Kidney epithelial cell (primary cell): ENCODE data around the gene GTF2B. TPM values are rescaled to one million over a fixed set of nuclear protein-coding genes. Genes with fewer than 3 reads are reported as not detected.
"Not testable (repeated sequence)": the region's sequence is repeated elsewhere in the genome, so short reads cannot be mapped to it uniquely, and the experiment has no call there.

ENCODE experiments used
- DNase-seq: peaks from one replicate; pipeline ENCODE4 v3.0.0-alpha.2; 2010; ENCODE audit warnings: low read depth
- H3K27me3 ChIP-seq: 2 replicates; pipeline ENCODE4 v1.6.0; 2011; ENCODE audit warnings: low read length; ENCODE audit not compliant: control insufficient read depth, insufficient read depth
- H3K36me3 ChIP-seq: 2 replicates; pipeline ENCODE4 v1.5.1; 2011; ENCODE audit warnings: low read length; ENCODE audit not compliant: control insufficient read depth, insufficient read depth
- H3K4me3 ChIP-seq: 2 replicates; pipeline ENCODE4 v1.5.1; 2011; ENCODE audit warnings: low read depth, mild to moderate bottlenecking, control low read depth, low read length
- CTCF ChIP-seq: IDR thresholded peaks from 2 replicates; pipeline ENCODE4 v1.5.1; 2011; ENCODE audit warnings: mild to moderate bottlenecking, moderate library complexity, low read length, control low read depth, inconsistent platforms; ENCODE audit not compliant: insufficient read depth, poor library complexity, severe bottlenecking
- total RNA-seq: library from RNA; depleted of rRNA; stranded (reverse); fragments of >200 nt; gene quantifications from 2 replicates; pipeline ENCODE4 v1.2.3, GENCODE V29; 2015

The GTF2B gene
- total RNA-seq, 1 donor from 2014 or later, result 36.3 TPM

GRCh38 chr1:88873737-88874349 lies 17.5 kb downstream of the GTF2B start:
- no peak for TF ChIP-seq CTCF
- no peaks in the 10 kb centered on the region for H3K27me3 ChIP-seq
- no peak for DNase-seq
- no peaks in the 10 kb centered on the region for H3K36me3 ChIP-seq
- no peak overlapping the region for H3K4me3 ChIP-seq

- H3K27me3 ChIP-seq, DNase-seq, H3K36me3 ChIP-seq, H3K4me3 ChIP-seq: not testable (repeated sequence)
These were observed 21.7 kb downstream of the GTF2B start for GRCh38 chr1:88869644-88870043.

- no peak for TF ChIP-seq CTCF
- peak; percentile 23 for DNase-seq
- H3K4me3 ChIP-seq, result no peak overlapping the region
These were observed 23.4 kb downstream of the GTF2B start for GRCh38 chr1:88867743-88868521.

GRCh38 chr1:88851303-88852063 lies 39.9 kb downstream of the GTF2B start:
- H3K27me3 ChIP-seq, result no peaks in the 10 kb centered on the region
- TF ChIP-seq CTCF, result no peak
- DNase-seq, result no peak
- H3K36me3 ChIP-seq, result no peaks in the 10 kb centered on the region
- no peak overlapping the region for H3K4me3 ChIP-seq

More at GRCh38 chr1:88867743-88868521, 23.4 kb downstream of the GTF2B start:
- no peaks in the 10 kb centered on the region for H3K27me3 ChIP-seq
- H3K36me3 ChIP-seq, result no peaks in the 10 kb centered on the region

- no peak for TF ChIP-seq CTCF
- no peaks in the 10 kb centered on the region for H3K36me3 ChIP-seq
- DNase-seq, result no peak
- H3K27me3 ChIP-seq, result no peaks in the 10 kb centered on the region
- H3K4me3 ChIP-seq, result no peak overlapping the region
These were observed 43.7 kb downstream of the GTF2B start for GRCh38 chr1:88847643-88848042.

- peaks cover 2% of the 10 kb centered on the region for H3K36me3 ChIP-seq
- no peaks in the 10 kb centered on the region for H3K27me3 ChIP-seq
- H3K4me3 ChIP-seq, result no peak overlapping the region
- no peak for TF ChIP-seq CTCF
- no peak for DNase-seq
These were observed 65.6 kb downstream of the GTF2B start for GRCh38 chr1:88825721-88826120.

GRCh38 chr1:88819642-88820041 lies 71.7 kb downstream of the GTF2B start:
- not testable (repeated sequence) for H3K4me3 ChIP-seq, H3K27me3 ChIP-seq, H3K36me3 ChIP-seq, DNase-seq
